HG03045 (cell line): ENCODE results near the gene ROR2.

Source experiments
- ATAC-seq: cut with Tn5 transposase; IDR thresholded peaks from one replicate; pipeline ENCODE4 v1.9.1; 2021; ENCODE audit warnings: mild to moderate bottlenecking, moderate library complexity; ENCODE audit not compliant: unreplicated experiment

Gene ROR2

GRCh38 chr9:91948597-91949391, 1.2 kb downstream of the ROR2 start:
- no peak for ATAC-seq

DNA sequence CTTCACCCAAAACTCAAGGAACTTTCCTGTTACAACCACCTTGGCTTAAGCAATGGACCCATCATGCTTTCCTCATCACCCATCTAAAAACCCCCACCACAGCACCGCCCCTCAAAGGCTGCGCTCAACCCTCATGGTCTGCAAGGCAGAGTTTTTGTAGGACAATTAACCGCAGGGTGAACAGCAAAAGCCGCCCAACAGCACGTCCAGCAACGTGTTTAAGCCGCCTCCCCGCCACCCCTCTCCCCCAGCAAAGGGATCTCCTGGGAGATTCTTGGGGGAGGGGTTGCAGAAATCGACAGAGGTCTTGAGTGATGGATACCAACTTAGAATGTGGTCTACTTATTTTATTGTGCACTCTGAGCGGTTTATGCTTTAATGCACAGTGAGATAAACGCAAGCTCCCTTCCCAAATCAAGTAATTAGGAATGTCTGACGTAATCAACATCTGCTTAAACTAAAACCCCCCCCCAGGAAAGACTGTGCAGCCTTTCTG, 1.9 kb downstream of the ROR2 start:
- ATAC-seq: no peak

- no peak for ATAC-seq
Observed at GRCh38 chr9:91946653-91947488, 3.2 kb downstream of the ROR2 start.

DNA sequence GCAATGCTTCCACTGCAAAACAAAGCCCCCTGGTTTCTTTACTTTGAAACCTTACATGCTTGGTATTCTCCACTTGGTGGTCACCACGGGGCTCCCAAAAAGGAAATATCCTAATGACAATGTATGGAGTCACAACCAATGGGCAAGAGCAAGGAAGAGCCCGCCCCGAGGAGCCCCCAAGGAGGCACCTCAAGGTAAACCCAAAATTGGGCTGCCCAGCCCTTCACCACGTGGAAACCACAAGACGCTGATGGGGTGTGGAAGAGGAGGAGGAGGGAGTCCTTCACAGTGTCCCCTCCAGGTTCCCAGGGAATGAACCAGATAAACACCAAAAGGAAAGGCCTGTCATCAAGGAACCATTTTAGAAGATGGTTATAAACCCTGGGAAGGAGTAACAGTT, 3.8 kb downstream of the ROR2 start:
- no peak for ATAC-seq

- ATAC-seq: no peak
Observed at GRCh38 chr9:91945277-91946085, 4.5 kb downstream of the ROR2 start.

DNA sequence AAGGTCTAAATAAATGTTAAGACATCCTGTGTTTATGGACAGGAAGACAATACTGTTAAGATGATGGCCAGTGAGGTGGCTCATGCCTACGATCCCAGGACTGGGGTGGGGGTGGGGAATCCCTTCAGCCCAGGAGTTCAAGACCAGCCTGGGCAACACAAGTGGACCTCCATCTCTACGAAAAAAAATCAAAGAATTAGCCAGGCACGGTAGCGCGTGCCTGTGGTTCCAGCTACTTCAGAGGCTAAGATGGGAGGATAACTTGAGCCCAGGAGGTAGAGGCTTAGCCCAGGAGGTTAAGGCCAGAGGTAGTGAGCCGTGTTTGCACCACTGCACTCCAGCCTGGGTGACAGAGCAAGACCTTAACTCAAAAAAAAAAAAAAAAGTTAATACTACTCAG, 5.3 kb downstream of the ROR2 start:
- ATAC-seq: no peak

- ATAC-seq: no peak
Observed at GRCh38 chr9:91943478-91944470, 6.3 kb downstream of the ROR2 start.

DNA sequence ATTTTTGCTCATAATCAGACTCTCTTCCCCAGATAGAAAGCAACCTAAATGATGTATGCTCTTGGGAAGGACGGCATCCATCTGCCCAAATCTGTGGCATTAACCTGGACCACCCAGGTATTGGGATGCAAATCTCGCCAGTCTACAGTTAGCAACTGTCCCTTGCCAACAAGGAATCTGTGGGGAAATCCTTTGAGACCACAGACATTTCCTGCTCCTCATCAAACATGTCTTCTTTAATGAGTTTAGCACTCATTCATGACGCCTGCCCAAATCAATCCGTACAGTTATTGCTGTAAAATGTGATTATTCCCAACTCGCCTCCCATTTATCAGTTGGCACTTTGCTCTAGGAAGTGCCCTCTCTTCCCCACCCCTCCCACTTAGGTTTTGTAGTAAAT, 7.8 kb downstream of the ROR2 start:
- ATAC-seq: no peak

GRCh38 chr9:91939978-91940377, 10.1 kb downstream of the ROR2 start:
- no peak for ATAC-seq

DNA sequence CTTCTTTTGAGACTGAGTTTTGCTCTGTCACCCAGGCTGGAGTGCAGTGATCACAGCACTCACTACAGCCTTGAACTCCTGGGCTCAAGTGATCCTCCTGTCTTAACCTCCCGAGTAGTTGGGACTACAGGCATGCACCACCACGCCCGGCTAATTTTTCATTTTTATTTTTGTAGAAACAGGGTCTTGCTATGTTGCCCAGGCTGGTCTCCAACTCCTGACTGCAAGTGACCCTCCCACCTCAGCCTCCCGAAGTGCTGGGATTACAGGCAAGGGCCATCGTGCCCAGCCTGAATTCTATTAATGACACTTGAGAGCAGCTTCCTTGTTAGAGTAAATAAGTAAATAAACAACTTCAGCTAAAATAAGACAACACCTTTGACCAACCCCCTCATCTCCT, 12.3 kb downstream of the ROR2 start:
- ATAC-seq: no peak

GRCh38 chr9:91937056-91937455, 13.0 kb downstream of the ROR2 start:
- ATAC-seq: no peak

- no peak for ATAC-seq
Observed at GRCh38 chr9:91935805-91936514, 14.1 kb downstream of the ROR2 start.

DNA sequence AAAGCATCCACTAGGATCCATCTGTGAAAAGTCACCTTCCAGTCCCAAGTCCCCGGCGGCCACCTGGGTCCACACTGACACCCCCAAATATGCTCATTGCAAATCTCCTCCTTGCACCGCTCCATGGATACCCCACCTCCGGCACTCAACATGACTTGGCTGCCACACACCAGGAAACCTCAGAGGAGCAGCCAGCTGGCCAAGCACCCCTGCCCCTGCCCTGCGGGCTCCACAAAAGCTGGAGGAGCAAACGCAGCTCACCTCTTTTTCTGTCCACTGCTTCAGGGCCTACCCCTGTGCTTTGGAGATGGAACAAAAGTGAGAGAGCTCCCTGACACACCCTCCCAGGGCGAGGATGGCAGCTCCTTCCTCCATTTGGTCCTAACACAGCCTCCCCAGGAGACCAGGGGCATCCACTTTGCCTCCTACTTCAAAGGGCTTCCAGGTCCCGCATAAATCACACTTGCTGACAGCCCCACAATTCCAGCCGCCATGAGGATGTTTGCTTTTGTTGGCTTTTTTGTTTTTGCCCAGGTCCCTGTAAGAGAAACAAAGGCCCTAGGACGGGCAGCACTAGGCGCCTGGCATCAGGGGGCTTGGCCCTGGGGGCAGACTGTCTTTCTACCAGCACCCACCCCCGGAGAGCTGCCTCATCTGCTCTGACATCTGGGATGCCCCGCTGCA, 14.8 kb downstream of the ROR2 start:
- ATAC-seq: no peak

DNA sequence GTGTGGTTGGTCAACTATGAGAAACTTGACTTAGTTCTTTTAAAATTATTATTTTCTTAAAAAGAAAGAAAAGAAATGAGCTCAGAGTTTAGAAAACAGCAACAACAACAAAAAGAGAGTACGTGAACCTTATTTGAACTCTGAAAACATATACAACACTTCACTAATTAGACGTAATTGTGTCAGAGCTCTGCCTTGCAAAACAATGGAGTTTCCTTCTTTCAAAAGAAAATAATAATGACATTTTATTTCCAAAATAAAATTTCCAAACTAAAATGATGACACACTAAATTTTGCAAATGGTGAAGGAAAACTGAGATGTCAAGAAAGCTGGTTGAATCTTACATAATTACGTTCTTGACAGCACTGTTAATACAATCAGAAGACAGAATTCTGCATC, 15.4 kb downstream of the ROR2 start:
- no peak for ATAC-seq

- no peak for ATAC-seq
Observed at GRCh38 chr9:91933556-91934352, 16.3 kb downstream of the ROR2 start.

DNA sequence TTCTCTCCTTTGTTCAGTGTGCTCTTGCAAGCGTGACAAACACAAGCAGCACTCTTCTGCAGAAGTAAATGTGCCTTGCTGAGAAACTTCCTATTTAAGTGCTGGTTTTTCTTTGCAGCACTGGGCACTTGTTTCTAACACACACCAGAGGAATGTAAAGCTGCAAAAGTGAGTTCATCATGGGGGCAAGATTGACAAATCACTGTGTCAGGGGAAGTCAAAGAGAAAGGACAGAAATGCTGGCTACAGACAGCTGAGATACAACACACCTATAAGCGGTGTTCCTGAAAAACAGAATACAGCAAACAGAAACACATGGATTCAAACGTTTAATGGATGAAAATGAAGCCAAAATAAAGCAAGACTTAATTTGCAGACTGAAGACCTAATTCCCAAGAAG, 19.6 kb downstream of the ROR2 start:
- ATAC-seq: no peak

GRCh38 chr9:91929331-91929730, 20.7 kb downstream of the ROR2 start:
- ATAC-seq: no peak

DNA sequence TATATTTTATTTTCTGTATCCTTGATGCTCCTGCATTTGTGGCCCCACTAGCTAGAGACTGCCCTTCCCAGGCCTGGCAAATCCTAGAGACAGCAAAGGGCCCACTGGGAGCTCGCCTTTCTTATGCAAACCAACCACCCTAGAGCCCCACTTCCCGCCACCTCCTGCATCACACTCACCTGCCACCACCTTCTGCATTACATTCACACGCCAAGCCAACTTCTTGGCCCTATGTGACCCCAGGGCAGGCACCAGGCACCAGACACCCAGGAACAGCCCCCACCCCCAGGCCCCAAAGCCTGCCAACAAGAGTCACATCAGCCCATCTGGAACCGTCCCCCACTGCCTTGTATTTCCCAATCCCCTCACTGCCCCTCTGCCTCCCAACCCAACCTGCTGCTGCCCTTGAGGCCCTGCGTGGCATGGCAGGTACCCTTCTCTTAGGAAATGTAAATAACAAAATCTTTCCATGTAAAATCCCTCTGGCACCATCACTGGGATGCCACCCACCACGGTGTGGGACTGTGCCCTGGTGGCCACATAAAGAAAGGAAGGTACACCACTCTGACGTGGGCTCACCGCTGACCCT, 22.0 kb downstream of the ROR2 start:
- ATAC-seq: no peak
